ENCODE data around the gene DGKB.

Gene DGKB

GRCh38 chr7:14818871-14819270, 83.7 kb downstream of the DGKB start:
- DNase-seq, result no peak

- no peak for DNase-seq
Observed at GRCh38 chr7:14817829-14818614, 84.5 kb downstream of the DGKB start.

- no peak for DNase-seq
Observed at GRCh38 chr7:14807507-14807906, 95.0 kb downstream of the DGKB start.

GRCh38 chr7:14806891-14807290, 95.7 kb downstream of the DGKB start:
- DNase-seq, result no peak

- DNase-seq, result no peak
Observed at GRCh38 chr7:14805105-14805719, 97.3 kb downstream of the DGKB start.

DNA sequence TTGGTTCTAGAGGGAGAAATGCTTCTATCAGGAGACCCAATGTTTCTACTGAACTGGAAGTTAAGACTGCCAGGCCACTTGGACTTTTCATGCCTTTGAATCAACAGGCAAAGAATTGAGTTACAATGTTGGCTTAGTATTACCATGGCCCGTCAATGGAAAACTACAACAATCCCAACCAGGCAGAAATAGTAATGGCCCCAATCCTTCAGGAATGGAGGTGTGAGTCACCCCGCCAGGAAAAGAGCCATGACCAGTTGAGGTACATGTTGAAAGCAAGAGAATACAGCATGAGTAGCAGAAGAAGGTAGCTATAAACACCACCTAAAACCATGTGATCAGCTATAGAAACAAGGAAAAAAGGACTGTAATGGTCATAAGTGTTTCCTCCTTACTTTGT, 101.9 kb downstream of the DGKB start:
- no peak for DNase-seq

- no peak for DNase-seq
Observed at GRCh38 chr7:14793151-14793550, 109.4 kb downstream of the DGKB start.

GRCh38 chr7:14787551-14787950, 115.0 kb downstream of the DGKB start:
- no peak for DNase-seq

DNA sequence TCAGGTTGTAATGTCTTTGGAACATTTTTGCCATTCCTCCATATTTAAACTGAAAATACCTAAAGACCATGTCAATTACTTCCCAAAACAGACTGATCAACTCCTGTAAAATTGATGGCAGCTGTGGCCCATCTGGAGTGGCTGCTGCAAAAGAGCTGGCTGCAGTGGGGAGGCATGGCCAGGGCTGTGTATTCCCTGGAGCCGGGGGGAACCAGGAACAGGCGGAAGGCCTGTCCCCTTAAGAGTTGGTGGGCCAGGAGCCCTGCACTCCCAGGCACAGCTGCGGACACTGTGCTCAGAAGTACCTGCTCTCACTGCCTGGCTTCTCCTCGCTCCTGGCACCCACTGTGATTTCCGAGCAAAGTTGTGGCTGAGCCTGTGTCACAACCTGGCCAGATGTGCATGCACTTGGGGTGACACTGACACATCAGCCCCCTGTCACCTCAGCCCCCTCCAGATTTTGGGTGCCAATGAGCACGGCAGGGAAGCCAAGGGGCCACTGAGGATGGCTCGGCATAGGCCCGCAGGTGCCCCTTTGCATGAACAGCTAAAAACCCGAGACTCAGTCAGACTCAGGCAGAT, 116.1 kb downstream of the DGKB start:
- no peak for DNase-seq

DNA sequence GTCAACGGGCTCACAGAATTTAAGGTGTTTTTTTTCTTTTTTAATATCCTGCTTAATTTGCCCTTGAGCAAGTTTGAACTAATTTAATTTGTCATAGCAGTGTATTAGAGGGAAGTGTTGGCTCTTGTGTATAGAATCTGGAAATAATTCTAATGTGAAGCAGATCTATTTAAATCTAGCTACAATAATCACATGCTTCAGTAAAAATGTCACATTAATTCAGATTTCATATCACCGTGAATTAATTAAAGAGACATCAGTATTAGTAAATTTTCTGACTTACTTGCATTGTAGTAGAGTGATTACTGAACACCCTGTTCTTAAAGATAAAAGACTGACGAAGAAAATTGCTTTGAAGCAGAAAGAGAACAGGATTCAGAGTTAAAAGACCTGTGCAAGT, 124.7 kb downstream of the DGKB start:
- no peak for DNase-seq

GRCh38 chr7:14776266-14776665, 126.3 kb downstream of the DGKB start:
- no peak for DNase-seq

DNA sequence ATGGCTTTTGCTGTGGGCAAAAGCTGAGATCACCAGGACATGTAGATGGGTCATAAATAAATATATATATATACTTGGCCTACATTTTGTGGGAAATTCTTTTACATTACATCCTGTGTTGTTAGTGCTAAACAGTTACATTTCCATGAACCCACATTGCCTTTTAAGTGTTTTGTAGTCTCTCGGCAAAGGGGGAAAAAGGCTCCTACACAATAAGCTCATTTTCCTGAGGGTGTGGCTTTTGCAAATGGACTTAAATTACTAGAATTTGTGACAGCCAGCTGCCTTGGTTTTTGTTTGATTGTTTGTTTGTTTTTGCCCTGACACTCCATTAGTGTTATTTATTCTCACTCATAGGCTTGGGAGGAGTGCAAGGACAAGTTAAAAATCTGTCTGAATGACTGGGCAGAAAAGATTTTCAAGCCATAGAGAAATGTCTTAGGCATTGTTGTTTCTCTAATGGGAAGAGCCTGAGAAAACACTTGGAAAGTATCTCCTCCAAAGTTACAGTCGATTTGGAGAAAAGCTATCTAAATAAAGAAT, 128.8 kb downstream of the DGKB start:
- DNase-seq, result no peak

GRCh38 chr7:14770614-14771013, 131.9 kb downstream of the DGKB start:
- DNase-seq, result no peak

DNA sequence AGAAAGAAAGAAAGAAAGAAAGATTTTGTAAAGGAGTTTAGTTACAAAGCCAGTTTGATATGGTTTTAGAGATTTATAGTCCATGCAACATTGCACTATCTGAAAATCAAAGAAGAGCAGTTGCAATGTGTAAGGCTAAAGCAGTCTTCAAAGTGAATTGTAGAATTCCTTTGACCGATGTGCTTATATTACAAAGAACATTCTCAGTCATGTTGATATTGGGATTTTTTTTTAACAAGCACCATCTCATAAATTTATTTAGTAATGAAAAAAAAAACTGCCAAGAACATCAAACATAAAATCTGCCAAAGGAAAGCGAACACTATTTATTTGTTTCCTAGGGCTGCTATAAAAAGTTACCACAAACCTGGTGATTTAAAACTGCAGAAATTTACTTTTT, 133.3 kb downstream of the DGKB start:
- DNase-seq, result no peak

GRCh38 chr7:14767716-14768425, 134.7 kb downstream of the DGKB start:
- no peak for DNase-seq

DNA sequence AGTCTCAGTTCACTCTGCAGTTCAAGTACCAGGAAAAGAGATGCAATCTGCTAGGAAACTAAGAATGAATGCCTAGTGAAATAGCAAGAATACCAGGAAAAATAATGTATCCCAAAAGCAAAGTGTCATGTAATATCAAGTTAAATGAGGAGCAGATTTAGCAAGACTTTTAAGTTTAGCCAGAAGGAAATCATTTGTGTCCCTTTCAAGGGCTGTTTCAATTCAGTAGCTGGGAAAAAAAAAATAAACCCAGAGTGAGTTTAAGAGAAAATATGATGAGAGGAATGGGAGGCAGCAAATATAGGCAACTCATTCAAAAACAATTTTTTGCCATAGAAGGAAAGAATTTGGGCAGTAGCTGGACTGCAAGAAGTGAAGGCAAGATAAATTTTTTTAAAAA, 135.8 kb downstream of the DGKB start:
- no peak for DNase-seq

GRCh38 chr7:14765731-14766130, 136.8 kb downstream of the DGKB start:
- DNase-seq, result no peak

DNA sequence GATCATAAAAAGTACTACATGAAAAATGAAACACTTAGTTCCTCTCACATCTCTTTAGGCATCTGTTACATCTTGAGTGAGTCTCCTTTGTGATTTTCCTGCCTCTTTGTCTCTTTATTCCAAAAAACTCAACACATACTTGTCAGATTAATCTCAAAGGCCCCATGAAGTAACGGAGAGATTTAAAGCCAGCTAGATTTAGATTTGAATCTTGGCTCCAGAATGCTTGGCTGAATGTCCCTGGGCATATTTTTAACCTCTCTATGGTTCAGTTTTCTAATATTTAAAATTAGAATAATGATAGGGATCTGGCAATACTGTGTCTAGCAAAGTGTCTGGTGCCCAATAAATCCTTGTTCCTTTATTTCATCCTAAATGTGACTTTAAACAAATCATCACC, 140.0 kb downstream of the DGKB start:
- DNase-seq, result no peak

DNA sequence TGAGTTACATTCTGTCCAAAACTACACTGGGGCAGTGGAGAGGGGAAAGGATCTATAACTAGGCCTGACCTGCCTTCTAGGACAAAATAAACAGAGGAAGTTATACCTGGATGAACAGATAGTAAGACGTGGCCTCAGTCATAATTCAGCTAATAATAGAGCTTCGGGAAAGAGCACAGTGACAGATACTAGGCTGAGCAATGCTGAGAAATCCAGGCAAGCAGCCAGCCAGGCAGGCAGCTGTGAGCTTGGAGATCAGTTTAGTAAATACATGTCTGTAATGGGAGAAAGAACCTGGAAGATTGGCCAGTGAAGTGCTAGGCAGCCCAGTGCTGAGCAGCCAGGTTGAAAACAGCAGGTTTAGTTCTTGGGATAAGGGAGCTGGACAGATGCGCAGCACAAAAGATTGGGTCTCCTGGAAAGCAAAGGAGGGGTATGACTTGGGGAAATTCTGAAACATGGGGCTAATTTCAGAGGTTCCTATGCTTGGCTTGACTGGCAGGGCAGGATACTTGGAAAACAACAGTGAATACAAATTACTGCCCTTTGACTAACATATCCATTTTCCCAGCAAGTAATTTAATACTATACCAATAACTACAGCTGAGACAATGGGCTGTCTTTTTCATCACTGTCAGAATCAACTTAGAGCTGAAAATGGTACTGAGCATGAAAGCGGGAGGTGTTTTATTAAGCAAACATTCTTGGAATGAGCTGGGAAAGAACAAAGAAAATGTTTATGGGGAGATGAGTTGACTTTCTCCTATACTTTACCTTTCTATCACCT, 140.8 kb downstream of the DGKB start:
- DNase-seq, result peak; percentile 84

- DNase-seq, result no peak
Observed at GRCh38 chr7:14760730-14761478, 141.6 kb downstream of the DGKB start.

- DNase-seq, result no peak
Observed at GRCh38 chr7:14759785-14760184, 142.8 kb downstream of the DGKB start.

DNA sequence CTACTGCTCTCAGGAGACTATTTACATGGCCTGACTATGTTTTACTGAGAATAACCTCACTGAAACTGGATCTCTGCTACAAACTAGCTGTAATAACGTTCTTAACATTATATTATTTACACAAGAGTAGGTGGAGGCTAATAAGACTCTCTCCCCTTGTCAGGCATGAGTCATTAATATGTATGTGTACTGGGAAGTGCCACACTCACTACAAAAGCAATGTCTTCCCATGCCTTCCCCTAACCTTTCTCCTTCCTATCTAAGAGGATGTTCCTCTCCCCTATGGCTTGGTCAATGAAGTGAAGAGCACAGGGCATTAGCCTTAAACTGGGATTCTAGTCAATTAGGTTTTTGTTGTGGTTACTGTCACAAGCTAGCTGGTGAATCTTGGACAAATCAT, 147.9 kb downstream of the DGKB start:
- no peak for DNase-seq
